GM10248 (cell line): ENCODE measurements around the gene HES5.

Source experiments
- CTCF ChIA-PET: fragments of 300-600 bp; sonication (Branson Sonifier 250); formaldehyde crosslinking; extraction: SDS; loops from one replicate; lab custom pipeline; 2021; ENCODE audit warnings: antibody characterized with exemption; lab: Yijun Ruan, JAX
- POLR2A ChIA-PET: fragments of 350-650 bp; sonication (Branson Sonifier 250); formaldehyde crosslinking; extraction: SDS; loops from one replicate; lab custom pipeline; 2020; ENCODE audit warnings: antibody characterized with exemption; lab: Yijun Ruan, JAX
- DNase-seq: peaks from one replicate; pipeline ENCODE4 v3.0.0; 2012; ENCODE audit errors: extremely low spot score
- CTCF ChIP-seq: IDR thresholded peaks from 2 replicates; pipeline ENCODE4 v1.5.1; 2012; ENCODE audit warnings: mild to moderate bottlenecking, low read depth; ENCODE audit errors: extremely low read depth, missing control alignments, control extremely low read depth

The HES5 gene

GRCh38 chr1:2509589-2509988 lies 20.5 kb downstream of the HES5 start:
- DNase-seq = no peak
- POLR2A ChIA-PET = no interaction called here
- CTCF ChIA-PET = interaction anchor here (1.0 kb wide), 1 partner anchor 95 kb away, joined by 4 read pairs; no protein-coding TSS in a partner anchor
- TF ChIP-seq CTCF = no peak

GRCh38 chr1:2508751-2509150 lies 21.3 kb downstream of the HES5 start:
- CTCF ChIA-PET = no interaction called here
- DNase-seq = no peak
- TF ChIP-seq CTCF = no peak
- POLR2A ChIA-PET = no interaction called here

- CTCF ChIA-PET = interaction anchor here (1.6 kb wide), 1 partner anchor 20 kb away, joined by 3 read pairs; no protein-coding TSS in a partner anchor
- TF ChIP-seq CTCF = no peak
- DNase-seq = no peak
- POLR2A ChIA-PET = no interaction called here
These were observed 21.9 kb downstream of the HES5 start for GRCh38 chr1:2508180-2508579.

DNA sequence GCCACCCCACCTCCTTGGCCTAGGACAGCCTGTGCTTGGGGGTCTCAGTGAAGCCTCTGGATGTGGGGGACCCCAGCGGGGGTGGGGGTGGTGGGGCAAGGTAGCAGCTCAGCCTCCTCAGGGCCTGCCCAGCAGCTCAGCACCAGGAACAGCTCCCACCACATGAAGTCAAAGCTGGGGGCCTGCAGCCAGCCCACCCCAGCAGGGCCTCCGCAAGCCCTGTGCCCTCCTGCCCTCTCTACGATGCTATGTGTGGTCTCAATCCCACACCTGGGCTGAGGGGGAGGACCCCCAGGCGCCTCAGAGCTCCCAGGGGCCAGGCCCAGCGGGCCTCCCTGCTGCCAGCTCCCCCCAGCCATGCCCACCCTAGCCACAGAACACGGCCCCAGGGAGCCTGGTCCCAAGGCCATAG lies 22.3 kb downstream of the HES5 start:
- ChIA-PET CTCF (interaction anchor here (1.1 to 1.6 kb wide), 2 partner anchors 12 to 20 kb away, joined by 3 read pairs; no protein-coding TSS in a partner anchor), POLR2A (no interaction called here)
- DNase-seq = no peak
- TF ChIP-seq CTCF = no peak

GRCh38 chr1:2506901-2507565 lies 23.0 kb downstream of the HES5 start:
- ChIA-PET POLR2A (interaction anchor here (0.6 kb wide), 1 partner anchor 40 kb away, joined by 3 read pairs; no protein-coding TSS in a partner anchor), CTCF (interaction anchor here (0.8 to 1.6 kb wide), 3 partner anchors 13 to 19 kb away, joined by 3 read pairs; partner anchors contain the start of gene PANK4)
- no peak for DNase-seq
- TF ChIP-seq CTCF = no peak

- ChIA-PET POLR2A (interaction anchor here (0.6 kb wide), 1 partner anchor 41 kb away, joined by 3 read pairs; no protein-coding TSS in a partner anchor), CTCF (interaction anchor here (0.7 to 1.6 kb wide), 4 partner anchors 14 to 20 kb away, joined by 3 read pairs; partner anchors contain the start of gene PANK4)
- no peak for TF ChIP-seq CTCF
- no peak for DNase-seq
These were observed 23.8 kb downstream of the HES5 start for GRCh38 chr1:2506007-2506860.
